Liver (tissue), 3 donors: ENCODE measurements around the gene ETS1.
"Not testable (repeated sequence)": the region's sequence is repeated elsewhere in the genome, so short reads cannot be mapped to it uniquely, and the experiment has no call there.

Experiments used
- CTCF ChIP-seq: fragments of 150-350 bp; IDR thresholded peaks from 2 replicates; pipeline ENCODE4 v1.5.1; 2017; ENCODE audit warnings: improper control_type of control experiment, low read depth, low read length; ENCODE audit not compliant: missing input control
- TAF1 ChIP-seq: conservative IDR thresholded peaks from 2 replicates; pipeline ENCODE4 v1.6.1; 2016; ENCODE audit warnings: antibody characterized with exemption, mild to moderate bottlenecking
- YY1 ChIP-seq: IDR thresholded peaks from 2 replicates; pipeline ENCODE4 v1.6.1; 2016; ENCODE audit warnings: antibody characterized with exemption, mild to moderate bottlenecking
- donor health status: healthy.
- donor health status: healthy.

GRCh38 chr11:128450425-128450824, 136.9 kb downstream of the ETS1 start:
- not testable (repeated sequence) for TF ChIP-seq CTCF, TAF1, YY1
